K562 (cell line): ENCODE data around the gene MATN1. TPM values are rescaled to one million over a fixed set of nuclear protein-coding genes. Genes with fewer than 3 reads are reported as not detected.
A peak's percentile ranks its signal among the peaks of the same experiment; 100 is the strongest.

Source experiments
- ARNT ChIP-seq, 2 experiments: fragments of 450-650 bp; IDR thresholded peaks; 2 replicates each; pipeline ENCODE4 v1.6.1; 2016; ENCODE audit warnings: mild to moderate bottlenecking in 1 of 2
- CEBPG ChIP-seq, 3 experiments: fragments of 200-800 bp in 1 of 3; sonication (Bioruptor generic) in 1 of 3; sonication (generic) in 1 of 3; formaldehyde crosslinking in 1 of 3; IDR thresholded peaks in 2 of 3; conservative IDR thresholded peaks in 1 of 3; 2 replicates each; pipeline versions ENCODE4 v1.6.1 to v1.8.0; 2016 to 2022; ENCODE audit warnings: missing compliant biosample characterization in 2 of 3, missing genetic modification characterization in 2 of 3, mild to moderate bottlenecking in 1 of 3, missing genetic modification reagents in 1 of 3
- GTF3C2 ChIP-seq: IDR thresholded peaks from 3 replicates; pipeline ENCODE4 v1.6.1; 2011; ENCODE audit warnings: borderline replicate concordance, mild to moderate bottlenecking, moderate library complexity; ENCODE audit not compliant: insufficient read length; ENCODE audit errors: extremely low read depth
- HNRNPH1 ChIP-seq: fragments of 200-400 bp; formaldehyde crosslinking; optimal IDR thresholded peaks from 2 replicates; pipeline ENCODE3; 2017; ENCODE audit warnings: low read depth, mild to moderate bottlenecking, low read length, moderate library complexity
- LCOR ChIP-seq: sonication (generic); formaldehyde crosslinking; IDR thresholded peaks from 2 replicates; pipeline ENCODE4 v1.8.0; 2022; ENCODE audit warnings: mild to moderate bottlenecking, missing genetic modification reagents
- MED1 ChIP-seq: sonication (generic); formaldehyde crosslinking; IDR thresholded peaks from 2 replicates; pipeline ENCODE4 v1.8.1; 2023; ENCODE audit warnings: missing genetic modification reagents, borderline replicate concordance
- NUFIP1 ChIP-seq: fragments of 450-650 bp; IDR thresholded peaks from 2 replicates; pipeline ENCODE4 v1.6.1; 2018; ENCODE audit not compliant: partially characterized antibody
- RBM25 ChIP-seq: fragments of 200-400 bp; formaldehyde crosslinking; IDR thresholded peaks from 2 replicates; pipeline ENCODE4 v1.6.1; 2018; ENCODE audit warnings: low read length, low read depth, moderate library complexity; ENCODE audit not compliant: severe bottlenecking
- RNF219 ChIP-seq: fragments of 250-450 bp; sonication (Bioruptor Pico); IDR thresholded peaks from 2 replicates; pipeline ENCODE4 v1.5.0; 2022; ENCODE audit warnings: mild to moderate bottlenecking
- SRSF3 ChIP-seq: fragments of 200-400 bp; formaldehyde crosslinking; IDR thresholded peaks from 2 replicates; pipeline ENCODE4 v1.6.1; 2016; ENCODE audit warnings: mild to moderate bottlenecking, low read length, moderate library complexity; ENCODE audit not compliant: insufficient read depth
- TARDBP ChIP-seq: fragments of 450-650 bp; IDR thresholded peaks from 2 replicates; pipeline ENCODE4 v1.6.1; 2016
- TEAD1 ChIP-seq, 2 experiments: fragments of 450-650 bp in 1 of 2; sonication (generic) in 1 of 2; formaldehyde crosslinking; IDR thresholded peaks; 2 replicates each; pipeline versions ENCODE4 v1.4.0 to v1.8.0; 2020 to 2022; ENCODE audit warnings: mild to moderate bottlenecking in 2 of 2, missing genetic modification reagents in 1 of 2
- XRCC5 ChIP-seq: fragments of 200-400 bp; formaldehyde crosslinking; IDR thresholded peaks from 2 replicates; pipeline ENCODE4 v1.6.1; 2017; ENCODE audit warnings: low read depth, mild to moderate bottlenecking, low read length
- ZNF175 ChIP-seq: fragments of 200-800 bp; sonication (Bioruptor generic); IDR thresholded peaks from 2 replicates; pipeline ENCODE4 v1.6.1; 2016; ENCODE audit warnings: low read depth, mild to moderate bottlenecking, missing genetic modification characterization, missing compliant biosample characterization
- ZNF408 ChIP-seq: fragments of 250-450 bp; sonication (Bioruptor Pico); IDR thresholded peaks from 2 replicates; pipeline ENCODE4 v1.4.0; 2020; ENCODE audit warnings: low read depth, mild to moderate bottlenecking, moderate library complexity
- ZNF79 ChIP-seq: fragments of 250-450 bp; sonication (Bioruptor Pico); IDR thresholded peaks from 2 replicates; pipeline ENCODE4 v1.4.0; 2020; ENCODE audit warnings: low read depth, mild to moderate bottlenecking, moderate library complexity
- polyA plus RNA-seq, 8 experiments: library from polyadenylated mRNA; depleted of rRNA in 4 of 8; stranded (reverse) in 5 of 8; unstranded in 3 of 8; fragments of >200 nt; fragmentation: Nextera tagmentation in 2 of 8; fragmentation: Illumina TruSeq in 1 of 8; extraction: Ambion mirVana in 2 of 8; extraction: Trizol in 1 of 8; gene quantifications; 2 replicates each; pipeline versions ENCODE4 v1.2.1 to v1.2.3, GENCODE V29; 2011 to 2014; ENCODE audit warnings: inconsistent platforms in 1 of 8, missing spikeins in 1 of 8
- total RNA-seq, 7 experiments: library from RNA; depleted of rRNA in 6 of 7; stranded (reverse); fragments of >200 nt in 6 of 7; fragmentation: Illumina TruSeq in 2 of 7; extraction: Trizol in 2 of 7; gene quantifications; 2 replicates each; pipeline versions ENCODE4 v1.2.1 to v1.2.3, GENCODE V29; 2011 to 2021; ENCODE audit warnings: low replicate concordance in 1 of 7
- TF ChIP-seq, protein P1 (sequence below), 2 experiments: fragments of 450-650 bp in 1 of 2; sonication (generic) in 1 of 2; formaldehyde crosslinking; conservative IDR thresholded peaks; 2 replicates each; pipeline versions ENCODE4 v1.4.0 to v1.8.1; 2020 to 2022; ENCODE audit warnings: mild to moderate bottlenecking in 1 of 2, missing genetic modification reagents in 1 of 2
- TF ChIP-seq, protein P2 (sequence below): fragments of 250-450 bp; sonication (Bioruptor Pico); IDR thresholded peaks from 2 replicates; pipeline ENCODE4 v1.4.0; 2020; ENCODE audit warnings: mild to moderate bottlenecking, moderate library complexity

The MATN1 gene
- total and polyA plus RNA-seq, 9 of the 15 experiments (the other 6 are each of a cell fraction or from before 2014, with no cell fraction given) = 0.10 to 2.3 (median 1.2) TPM

DNA sequence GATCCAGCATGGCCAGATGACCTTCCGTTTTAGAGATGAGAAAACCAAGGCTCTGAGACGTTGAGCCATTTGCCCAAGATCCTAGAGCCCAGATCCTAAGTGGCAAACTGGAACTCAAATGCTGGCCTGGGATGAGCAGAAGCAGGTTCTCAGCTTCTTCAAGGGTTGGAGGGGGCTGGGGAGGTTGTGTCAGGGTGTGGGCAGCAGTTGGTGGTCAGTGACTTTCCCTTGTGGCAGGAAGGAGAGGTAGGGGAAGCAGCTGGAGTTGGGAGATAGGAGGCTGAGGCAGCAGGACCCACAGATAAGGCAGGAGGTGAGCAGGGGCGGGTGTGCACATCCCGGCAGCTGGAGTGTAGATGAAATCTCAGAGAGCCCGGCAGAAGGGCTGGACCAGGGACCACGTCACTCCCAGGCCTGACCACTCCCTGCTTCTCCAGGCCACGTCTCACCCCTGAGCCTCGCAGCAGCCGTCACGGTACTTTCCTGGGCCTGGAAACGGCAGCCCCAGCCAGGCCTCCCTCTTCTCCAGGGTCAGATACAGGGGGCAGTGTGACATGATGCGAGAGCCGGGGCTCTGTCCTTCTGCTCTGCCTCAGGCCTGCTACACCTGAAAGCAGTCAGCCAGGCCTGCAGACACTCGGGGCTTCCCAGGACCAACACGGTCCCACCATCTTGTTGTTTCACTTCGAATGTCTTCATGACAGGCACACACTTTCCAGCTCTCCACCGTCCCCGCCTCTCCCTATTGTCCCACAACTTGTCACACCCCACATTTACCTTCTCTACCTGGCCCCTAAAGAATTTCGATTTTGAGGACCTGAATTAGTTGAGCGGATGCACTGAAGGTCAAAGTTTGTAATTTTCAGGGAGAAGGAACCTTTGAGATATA lies 45.7 kb upstream of the MATN1 start (continued):
- TF ChIP-seq CEBPG (CRISPR knock-in tag; IDR thresholded peaks at IDR 0.05) (peak; percentile 65; the same call in 1 of the 2 replicates), CEBPG (tag; conservative IDR thresholded peaks at IDR 0.05 in 1 of 2, IDR thresholded peaks at IDR 0.05 in 1 of 2) (peak; percentile 43 to 60; a peak in 3 of 4 replicates), TEAD1 (CRISPR knock-in tag; IDR thresholded peaks at IDR 0.05) (peak; percentile 86 to 95), ZNF408 (CRISPR knock-in tag) (no peak), ZNF79 (no peak; the same call in none of the 2 replicates), SRSF3 (no peak), GTF3C2 (no peak), NUFIP1 (peak; percentile 82), XRCC5 (peak; percentile 85), RBM25 (no peak), ZNF175 (CRISPR knock-in tag) (peak; percentile 98), ARNT (IDR thresholded peaks at IDR 0.05) (peak; percentile 99 to 100), RNF219 (no peak), LCOR (CRISPR knock-in tag) (peak; percentile 97), MED1 (0 out of 2 replicates have a peak, but pooled peaks have one; percentile 7), HNRNPH1 (no peak), TARDBP (peak; percentile 99)
- TF ChIP-seq, protein P1, sequence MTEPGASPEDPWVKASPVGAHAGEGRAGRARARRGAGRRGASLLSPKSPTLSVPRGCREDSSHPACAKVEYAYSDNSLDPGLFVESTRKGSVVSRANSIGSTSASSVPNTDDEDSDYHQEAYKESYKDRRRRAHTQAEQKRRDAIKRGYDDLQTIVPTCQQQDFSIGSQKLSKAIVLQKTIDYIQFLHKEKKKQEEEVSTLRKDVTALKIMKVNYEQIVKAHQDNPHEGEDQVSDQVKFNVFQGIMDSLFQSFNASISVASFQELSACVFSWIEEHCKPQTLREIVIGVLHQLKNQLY (CRISPR knock-in tag; conservative IDR thresholded peaks at IDR 0.05) = 0 out of 4 replicates have a peak, but pooled peaks of 1 of the 2 experiments have one; percentile 36
- TF ChIP-seq, protein P2, sequence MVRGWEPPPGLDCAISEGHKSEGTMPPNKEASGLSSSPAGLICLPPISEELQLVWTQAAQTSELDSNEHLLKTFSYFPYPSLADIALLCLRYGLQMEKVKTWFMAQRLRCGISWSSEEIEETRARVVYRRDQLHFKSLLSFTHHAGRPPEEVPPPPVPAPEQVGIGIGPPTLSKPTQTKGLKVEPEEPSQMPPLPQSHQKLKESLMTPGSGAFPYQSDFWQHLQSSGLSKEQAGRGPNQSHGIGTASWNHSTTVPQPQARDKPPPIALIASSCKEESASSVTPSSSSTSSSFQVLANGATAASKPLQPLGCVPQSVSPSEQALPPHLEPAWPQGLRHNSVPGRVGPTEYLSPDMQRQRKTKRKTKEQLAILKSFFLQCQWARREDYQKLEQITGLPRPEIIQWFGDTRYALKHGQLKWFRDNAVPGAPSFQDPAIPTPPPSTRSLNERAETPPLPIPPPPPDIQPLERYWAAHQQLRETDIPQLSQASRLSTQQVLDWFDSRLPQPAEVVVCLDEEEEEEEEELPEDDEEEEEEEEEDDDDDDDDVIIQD (CRISPR knock-in tag) = peak; percentile 85; the same call in 1 of the 2 replicates
